Measurements from ENCODE around the gene TMIGD3.

Gene TMIGD3

GRCh38 chr1:111474106-111474505 lies 29.3 kb downstream of the TMIGD3 start:
- DNase-seq, result no peak

GRCh38 chr1:111471538-111471937 lies 31.9 kb downstream of the TMIGD3 start:
- DNase-seq, result no peak

- no peak for DNase-seq
Measured at GRCh38 chr1:111471012-111471411, 32.4 kb downstream of the TMIGD3 start.

- DNase-seq, result no peak
Measured at GRCh38 chr1:111470596-111470995, 32.8 kb downstream of the TMIGD3 start.

GRCh38 chr1:111469539-111469938 lies 33.9 kb downstream of the TMIGD3 start:
- no peak for DNase-seq

GRCh38 chr1:111468717-111469100 lies 34.7 kb downstream of the TMIGD3 start:
- DNase-seq, result no peak

- DNase-seq, result no peak
Measured at GRCh38 chr1:111467865-111468716, 35.3 kb downstream of the TMIGD3 start.

- DNase-seq, result no peak
Measured at GRCh38 chr1:111466480-111466879, 37.0 kb downstream of the TMIGD3 start.

GRCh38 chr1:111465754-111466153 lies 37.7 kb downstream of the TMIGD3 start:
- DNase-seq, result no peak

GRCh38 chr1:111463029-111463683 lies 40.3 kb downstream of the TMIGD3 start:
- DNase-seq, result no peak

GRCh38 chr1:111462370-111463028 lies 40.9 kb downstream of the TMIGD3 start:
- DNase-seq, result no peak

- no peak for DNase-seq
Measured at GRCh38 chr1:111461765-111462164, 41.7 kb downstream of the TMIGD3 start.

- DNase-seq, result no peak
Measured at GRCh38 chr1:111455642-111456031, 47.8 kb downstream of the TMIGD3 start.

- DNase-seq, result no peak
Measured at GRCh38 chr1:111454859-111455641, 48.4 kb downstream of the TMIGD3 start.

- DNase-seq, result no peak
Measured at GRCh38 chr1:111453706-111454105, 49.7 kb downstream of the TMIGD3 start.

GRCh38 chr1:111452581-111452980 lies 50.9 kb downstream of the TMIGD3 start:
- DNase-seq, result no peak

- no peak for DNase-seq
Measured at GRCh38 chr1:111450185-111450584, 53.2 kb downstream of the TMIGD3 start.

GRCh38 chr1:111449703-111450017 lies 53.8 kb downstream of the TMIGD3 start:
- DNase-seq, result no peak

- peak; percentile 97 for DNase-seq
Measured at GRCh38 chr1:111448918-111449702, 54.3 kb downstream of the TMIGD3 start, which contains the start of the genes ATP5PB and WDR77. TSS of gene ATP5PB (plus strand) at chr1:111449464. CDS start at chr1:111449542, 78 bp downstream. TSS of gene WDR77 (minus strand) at chr1:111449256. CDS start at chr1:111449169, 87 bp downstream.

- no peak for DNase-seq
Measured at GRCh38 chr1:111448482-111448917, 54.9 kb downstream of the TMIGD3 start.

GRCh38 chr1:111446967-111447892 lies 56.2 kb downstream of the TMIGD3 start:
- DNase-seq, result no peak

Measured in NCI-H748 treated with DMSO at 0.1 percent for 48 hours (cell line).